Mucosa of descending colon (tissue), 3 donors: ENCODE measurements around the gene MORF4L1. TPM values are rescaled to one million over a fixed set of nuclear protein-coding genes. Genes with fewer than 3 reads are reported as not detected.
"Not testable (repeated sequence)": the region's sequence is repeated elsewhere in the genome, so short reads cannot be mapped to it uniquely, and the experiment has no call there.

ENCODE experiments used
- ATAC-seq: fragments of 200-7000 bp; cut with Tn5 transposase; one replicate; pipeline ENCODE4 v1.9.1; 2020; ENCODE audit warnings: mild to moderate bottlenecking, moderate library complexity
- DNase-seq, 3 donors: peaks; one replicate each; pipeline ENCODE4 v3.0.0-alpha.2; 2020
- H3K36me3 ChIP-seq: fragments of 200-600 bp; one replicate; pipeline ENCODE4 v1.8.0; 2021; ENCODE audit warnings: low read depth, mild to moderate bottlenecking
- H3K4me1 ChIP-seq: fragments of 200-600 bp; one replicate; pipeline ENCODE4 v1.8.0; 2021; ENCODE audit warnings: low read depth, mild to moderate bottlenecking
- H3K4me3 ChIP-seq: fragments of 200-600 bp; one replicate; pipeline ENCODE4 v1.8.0; 2021; ENCODE audit warnings: mild to moderate bottlenecking
- H3K9me3 ChIP-seq: fragments of 200-600 bp; one replicate; pipeline ENCODE4 v1.8.0; 2021; ENCODE audit warnings: mild to moderate bottlenecking
- CTCF ChIP-seq: fragments of 200-600 bp; IDR thresholded peaks from one replicate; pipeline ENCODE4 v1.8.0; 2022; ENCODE audit warnings: antibody characterized with exemption, mild to moderate bottlenecking
- intact Hi-C, 2 donors: fragments of 100-400 bp; cut with DNase I in 1 of 2; cut with micrococcal nuclease in 1 of 2; formaldehyde crosslinking; loops; one replicate each; pipeline versions ENCODE4 v1.11.0 to v1.11.1; 2022; cut with DNase I, micrococcal nuclease
- total RNA-seq, 3 donors: library from RNA; stranded (reverse); fragmentation: NEBNext Ultra II Directional in 2 of 3; extraction: Animal tissue kit (Norgen Biotek cat#: 25700) in 2 of 3; gene quantifications; one replicate each; pipeline versions ENCODE4 v1.2.1 to v1.2.4, GENCODE V29; 2021 to 2023
- donor health status: DM: no; HTN: no; CAD: no; lungs with moderate emphysema.
- donor health status: DM: no; HTN: no; CAD: no.
- donor health status: DM: no; HTN: yes; CAD: no.

Gene MORF4L1
- total RNA-seq, 3 donors from 2014 or later, result 151 to 307 (median 188) TPM

GRCh38 chr15:78923480-78924360 lies 51.0 kb downstream of the MORF4L1 start:
- H3K9me3 ChIP-seq, result no peaks in the 10 kb centered on the region
- no peak for TF ChIP-seq CTCF
- ATAC-seq, result no peak
- intact Hi-C loops, result no loop called here
- H3K36me3 ChIP-seq, result no peaks in the 10 kb centered on the region
- H3K4me1 ChIP-seq, result no peaks in the 10 kb centered on the region
- peak in 1 of 3 donors; percentile 32 for DNase-seq
- no peak overlapping the region for H3K4me3 ChIP-seq

- H3K9me3 ChIP-seq, result no peaks in the 10 kb centered on the region
- no peak for TF ChIP-seq CTCF
- ATAC-seq, result no peak
- H3K36me3 ChIP-seq, result no peaks in the 10 kb centered on the region
- intact Hi-C loops, result no loop called here
- H3K4me1 ChIP-seq, result no peaks in the 10 kb centered on the region
- no peak overlapping the region for H3K4me3 ChIP-seq
- DNase-seq, result no peak
These were observed 52.5 kb downstream of the MORF4L1 start for GRCh38 chr15:78925076-78925624.

GRCh38 chr15:78925956-78926743 lies 53.5 kb downstream of the MORF4L1 start:
- ATAC-seq, result no peak
- intact Hi-C loops, result no loop called here

GRCh38 chr15:78927077-78927790 lies 54.5 kb downstream of the MORF4L1 start:
- ATAC-seq (no peak), DNase-seq (no peak)
- TF ChIP-seq CTCF, result no peak
- H3K4me1 ChIP-seq, result no peaks in the 10 kb centered on the region
- intact Hi-C loops, result no loop called here
- no peaks in the 10 kb centered on the region for H3K36me3 ChIP-seq
- H3K9me3 ChIP-seq, result no peaks in the 10 kb centered on the region
- no peak overlapping the region for H3K4me3 ChIP-seq

More at GRCh38 chr15:78925956-78926743, 53.5 kb downstream of the MORF4L1 start:
- Histone ChIP-seq H3K4me1 (no peaks in the 10 kb centered on the region), H3K9me3 (no peaks in the 10 kb centered on the region), H3K4me3 (no peak overlapping the region), H3K36me3 (no peaks in the 10 kb centered on the region)
- no peak for TF ChIP-seq CTCF
- DNase-seq, result no peak

GRCh38 chr15:78928176-78928575 lies 55.5 kb downstream of the MORF4L1 start:
- ATAC-seq, H3K36me3 ChIP-seq, intact Hi-C loops: not testable (repeated sequence)

More at GRCh38 chr15:78928176-78928575, 55.5 kb downstream of the MORF4L1 start:
- DNase-seq, H3K4me1 ChIP-seq, H3K4me3 ChIP-seq, H3K9me3 ChIP-seq: not testable (repeated sequence)
